Measurements from ENCODE around the gene SLC35F3.

Gene SLC35F3

DNA sequence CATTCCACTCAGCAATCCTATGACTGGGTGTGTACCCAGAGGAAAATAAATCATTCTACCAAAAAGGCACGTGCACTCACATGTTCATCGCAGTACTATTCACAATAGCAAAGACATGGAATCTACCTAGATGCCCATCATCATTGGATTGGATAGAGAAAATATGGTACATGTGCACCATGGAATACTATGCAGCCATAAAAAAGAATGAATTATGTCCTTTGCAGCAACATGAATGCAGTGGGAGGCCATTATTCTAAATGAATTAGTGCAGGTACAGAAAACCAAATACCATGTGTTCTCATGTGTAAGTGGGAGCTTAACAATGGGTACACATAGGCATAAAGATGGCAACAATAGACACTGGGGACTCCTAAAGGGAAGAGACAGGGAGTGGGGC, 39.9 kb upstream of the SLC35F3 start:
- H3K9ac ChIP-seq (ENCODE audit: low read length), result no peak overlapping the region
- H3K4me3 ChIP-seq (ENCODE audit: insufficient read depth, low read length, poor library complexity, severe bottlenecking), result no peak overlapping the region
- peaks cover 7% of the 10 kb centered on the region; the same call in 1 of the 2 replicates for H3K9me3 ChIP-seq (ENCODE audit: insufficient read depth, low read length)
- no peaks in the 10 kb centered on the region for H3K36me3 ChIP-seq (ENCODE audit: low read length)
- no peaks in the 10 kb centered on the region for H3K79me2 ChIP-seq (ENCODE audit: insufficient read depth, low read length)
- H3F3A ChIP-seq (ENCODE audit: insufficient read depth), result no peaks in the 10 kb centered on the region
- H3K27me3 ChIP-seq (ENCODE audit: low read length), result no peaks in the 10 kb centered on the region
- no peak overlapping the region for H3K27ac ChIP-seq (ENCODE audit: low read depth, low read length)
- no peaks in the 10 kb centered on the region for H4K20me1 ChIP-seq (ENCODE audit: low read depth, low read length)
- H3K9me2 ChIP-seq (replicated peaks; ENCODE audit: insufficient read depth, low read length), result no peaks in the 10 kb centered on the region
- H3K4me2 ChIP-seq (ENCODE audit: low read depth, low read length, poor library complexity, severe bottlenecking), result no peak overlapping the region
- no peak for TF ChIP-seq EZH2phosphoT487 (conservative IDR thresholded peaks at IDR 0.05; ENCODE audit: low read length)
- TF ChIP-seq, protein P1, sequence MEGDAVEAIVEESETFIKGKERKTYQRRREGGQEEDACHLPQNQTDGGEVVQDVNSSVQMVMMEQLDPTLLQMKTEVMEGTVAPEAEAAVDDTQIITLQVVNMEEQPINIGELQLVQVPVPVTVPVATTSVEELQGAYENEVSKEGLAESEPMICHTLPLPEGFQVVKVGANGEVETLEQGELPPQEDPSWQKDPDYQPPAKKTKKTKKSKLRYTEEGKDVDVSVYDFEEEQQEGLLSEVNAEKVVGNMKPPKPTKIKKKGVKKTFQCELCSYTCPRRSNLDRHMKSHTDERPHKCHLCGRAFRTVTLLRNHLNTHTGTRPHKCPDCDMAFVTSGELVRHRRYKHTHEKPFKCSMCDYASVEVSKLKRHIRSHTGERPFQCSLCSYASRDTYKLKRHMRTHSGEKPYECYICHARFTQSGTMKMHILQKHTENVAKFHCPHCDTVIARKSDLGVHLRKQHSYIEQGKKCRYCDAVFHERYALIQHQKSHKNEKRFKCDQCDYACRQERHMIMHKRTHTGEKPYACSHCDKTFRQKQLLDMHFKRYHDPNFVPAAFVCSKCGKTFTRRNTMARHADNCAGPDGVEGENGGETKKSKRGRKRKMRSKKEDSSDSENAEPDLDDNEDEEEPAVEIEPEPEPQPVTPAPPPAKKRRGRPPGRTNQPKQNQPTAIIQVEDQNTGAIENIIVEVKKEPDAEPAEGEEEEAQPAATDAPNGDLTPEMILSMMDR (IDR thresholded peaks at IDR 0.05; ENCODE audit: insufficient read depth, low read length, poor library complexity, severe bottlenecking), result no peak
- H2AFZ ChIP-seq (ENCODE audit: low read depth, low read length, severe bottlenecking), result no peak overlapping the region

DNA sequence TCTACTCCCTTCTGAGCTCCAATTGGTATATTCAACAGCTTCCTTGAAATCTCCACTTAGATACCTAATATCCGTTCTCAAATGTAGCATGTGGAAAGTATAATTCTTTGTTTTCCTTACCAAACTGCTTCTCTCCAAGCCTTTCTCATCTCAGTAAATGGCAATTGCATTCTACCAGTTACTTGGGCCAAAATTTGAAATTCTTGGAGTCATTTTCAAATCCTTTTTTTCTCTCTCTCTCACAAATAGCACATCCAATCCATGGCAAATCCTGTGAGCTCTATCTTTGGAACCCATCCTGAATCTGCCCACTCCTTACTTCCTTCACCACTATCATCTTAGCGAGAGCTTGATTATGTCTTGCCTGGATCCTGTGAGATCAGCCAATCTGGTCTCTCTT, 39.3 kb upstream of the SLC35F3 start:
- Histone ChIP-seq H3F3A (ENCODE audit: insufficient read depth) (no peaks in the 10 kb centered on the region), H3K4me2 (ENCODE audit: low read depth, low read length, poor library complexity, severe bottlenecking) (no peak overlapping the region)
- no peak for TF ChIP-seq EZH2phosphoT487 (conservative IDR thresholded peaks at IDR 0.05; ENCODE audit: low read length)
- TF ChIP-seq, protein P1 (IDR thresholded peaks at IDR 0.05; ENCODE audit: insufficient read depth, low read length, poor library complexity, severe bottlenecking), result no peak

DNA sequence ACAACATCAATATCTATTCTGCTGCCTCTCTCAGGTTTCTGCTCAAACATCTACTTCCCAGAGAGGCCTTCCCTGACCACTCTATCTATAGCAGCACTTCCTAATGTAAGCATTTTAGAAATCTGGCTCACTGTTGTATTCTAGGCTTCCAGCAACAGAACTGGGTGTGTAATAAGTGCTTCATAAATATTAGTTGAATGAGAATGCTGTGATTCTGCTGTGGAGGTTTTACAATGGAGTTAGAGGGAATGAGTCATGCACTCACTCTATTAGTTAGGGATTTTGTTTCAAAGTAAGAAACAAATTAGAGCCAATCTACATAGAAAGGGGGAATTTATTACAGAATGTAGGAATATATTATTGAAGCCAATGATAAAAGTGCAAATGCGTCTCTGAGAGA, 38.6 kb upstream of the SLC35F3 start:
- H3K27ac ChIP-seq (ENCODE audit: low read depth, low read length), result no peak overlapping the region
- no peaks in the 10 kb centered on the region for H3K36me3 ChIP-seq (ENCODE audit: low read length)
- H3K27me3 ChIP-seq (ENCODE audit: low read length), result no peaks in the 10 kb centered on the region
- no peak overlapping the region for H2AFZ ChIP-seq (ENCODE audit: low read depth, low read length, severe bottlenecking)
- no peaks in the 10 kb centered on the region for H3K9me2 ChIP-seq (replicated peaks; ENCODE audit: insufficient read depth, low read length)
- H3K4me3 ChIP-seq (ENCODE audit: insufficient read depth, low read length, poor library complexity, severe bottlenecking), result no peak overlapping the region
- TF ChIP-seq EZH2phosphoT487 (conservative IDR thresholded peaks at IDR 0.05; ENCODE audit: low read length), result no peak
- TF ChIP-seq, protein P1 (IDR thresholded peaks at IDR 0.05; ENCODE audit: insufficient read depth, low read length, poor library complexity, severe bottlenecking), result no peak
- H3K4me2 ChIP-seq (ENCODE audit: low read depth, low read length, poor library complexity, severe bottlenecking), result no peak overlapping the region
- peaks cover 7% of the 10 kb centered on the region; the same call in 1 of the 2 replicates for H3K9me3 ChIP-seq (ENCODE audit: insufficient read depth, low read length)
- no peaks in the 10 kb centered on the region for H3K79me2 ChIP-seq (ENCODE audit: insufficient read depth, low read length)
- H3F3A ChIP-seq (ENCODE audit: insufficient read depth), result no peaks in the 10 kb centered on the region
- H3K9ac ChIP-seq (ENCODE audit: low read length), result no peak overlapping the region
- no peaks in the 10 kb centered on the region for H4K20me1 ChIP-seq (ENCODE audit: low read depth, low read length)

More for the DNA sequence above, 39.3 kb upstream of the SLC35F3 start:
- Histone ChIP-seq H3K9ac (ENCODE audit: low read length) (no peak overlapping the region), H3K79me2 (ENCODE audit: insufficient read depth, low read length) (no peaks in the 10 kb centered on the region), H3K27me3 (ENCODE audit: low read length) (no peaks in the 10 kb centered on the region), H3K27ac (ENCODE audit: low read depth, low read length) (no peak overlapping the region), H2AFZ (ENCODE audit: low read depth, low read length, severe bottlenecking) (no peak overlapping the region), H3K36me3 (ENCODE audit: low read length) (no peaks in the 10 kb centered on the region), H3K9me3 (ENCODE audit: insufficient read depth, low read length) (peaks cover 7% of the 10 kb centered on the region; the same call in 1 of the 2 replicates), H3K9me2 (replicated peaks; ENCODE audit: insufficient read depth, low read length) (no peaks in the 10 kb centered on the region), H4K20me1 (ENCODE audit: low read depth, low read length) (no peaks in the 10 kb centered on the region), H3K4me3 (ENCODE audit: insufficient read depth, low read length, poor library complexity, severe bottlenecking) (no peak overlapping the region)
